K562 (cell line): ENCODE results near the gene PUS10. TPM values are rescaled to one million over a fixed set of nuclear protein-coding genes. Genes with fewer than 3 reads are reported as not detected.

ENCODE experiments used
- ATF1 ChIP-seq, 2 experiments: fragments of 450-650 bp in 1 of 2; IDR thresholded peaks; 2 replicates each; pipeline ENCODE4 v1.6.1; 2016; ENCODE audit warnings: missing compliant biosample characterization in 1 of 2, missing genetic modification characterization in 1 of 2
- CBFB ChIP-seq: sonication (generic); formaldehyde crosslinking; IDR thresholded peaks from 2 replicates; pipeline ENCODE4 v1.4.0; 2020; ENCODE audit warnings: mild to moderate bottlenecking, missing genetic modification reagents
- CREM ChIP-seq: IDR thresholded peaks from 2 replicates; pipeline ENCODE4 v1.6.1; 2014; ENCODE audit warnings: antibody characterized with exemption, low read depth
- FOSL1 ChIP-seq: fragments of 200-800 bp; sonication (Bioruptor generic); conservative IDR thresholded peaks from 2 replicates; pipeline ENCODE4 v1.6.1; 2016; ENCODE audit warnings: missing genetic modification characterization, missing compliant biosample characterization
- GTF2F1 ChIP-seq: IDR thresholded peaks from 2 replicates; pipeline ENCODE4 v1.6.1; 2011; ENCODE audit warnings: low read depth, low read length, improper control_type of control experiment
- HMGN3 ChIP-seq: IDR thresholded peaks from 2 replicates; pipeline ENCODE4 v1.6.1; 2011; ENCODE audit warnings: borderline replicate concordance, low read depth, mild to moderate bottlenecking, mixed read lengths, low read length; ENCODE audit not compliant: insufficient read length; ENCODE audit errors: extremely low read depth
- NFATC3 ChIP-seq: fragments of 450-650 bp; IDR thresholded peaks from 2 replicates; pipeline ENCODE4 v1.6.1; 2017; ENCODE audit warnings: mild to moderate bottlenecking
- NR2C1 ChIP-seq, 2 experiments: fragments of 450-650 bp; IDR thresholded peaks; 2 replicates each; pipeline ENCODE4 v1.6.1; 2017; ENCODE audit warnings: mild to moderate bottlenecking in 2 of 2, antibody characterized with exemption in 1 of 2, inconsistent platforms in 1 of 2, missing compliant biosample characterization in 1 of 2, missing genetic modification characterization in 1 of 2
- NRF1 ChIP-seq, 2 experiments: fragments of 450-650 bp; IDR thresholded peaks in 1 of 2; conservative IDR thresholded peaks in 1 of 2; 2 replicates each; pipeline ENCODE4 v1.6.1; 2014; ENCODE audit warnings: mild to moderate bottlenecking in 2 of 2
- POLR2A ChIP-seq: fragments of 450-650 bp; conservative IDR thresholded peaks from 2 replicates; pipeline ENCODE4 v1.6.1; 2016
- SP2 ChIP-seq: IDR thresholded peaks from 2 replicates; pipeline ENCODE4 v1.6.1; 2011; ENCODE audit warnings: mild to moderate bottlenecking, low read depth, low read length, moderate library complexity; ENCODE audit not compliant: poor library complexity, severe bottlenecking; ENCODE audit errors: extremely low read depth
- TBP ChIP-seq: optimal IDR thresholded peaks from 2 replicates; pipeline ENCODE3; 2011; ENCODE audit warnings: low read depth, low read length, improper control_type of control experiment
- YY1 ChIP-seq, 3 experiments: IDR thresholded peaks; 2 replicates each; pipeline ENCODE4 v1.6.1; 2011; ENCODE audit warnings: low read length in 2 of 3, mild to moderate bottlenecking in 2 of 3, moderate library complexity in 2 of 3, borderline replicate concordance in 1 of 3, control low read depth in 1 of 3, low read depth in 1 of 3; ENCODE audit not compliant: insufficient read depth in 3 of 3, insufficient replicate concordance in 2 of 3, control insufficient read depth in 1 of 3, insufficient read length in 1 of 3; ENCODE audit errors: extremely low read depth in 1 of 3
- ZNF589 ChIP-seq: fragments of 200-800 bp; sonication (Bioruptor generic); IDR thresholded peaks from 2 replicates; pipeline ENCODE4 v1.6.1; 2016; ENCODE audit warnings: low read depth, missing genetic modification characterization, missing compliant biosample characterization
- polyA plus RNA-seq, 8 experiments: library from polyadenylated mRNA; depleted of rRNA in 4 of 8; stranded (reverse) in 5 of 8; unstranded in 3 of 8; fragments of >200 nt; fragmentation: Nextera tagmentation in 2 of 8; fragmentation: Illumina TruSeq in 1 of 8; extraction: Ambion mirVana in 2 of 8; extraction: Trizol in 1 of 8; gene quantifications; 2 replicates each; pipeline versions ENCODE4 v1.2.1 to v1.2.3, GENCODE V29; 2011 to 2014; ENCODE audit warnings: inconsistent platforms in 1 of 8, missing spikeins in 1 of 8
- total RNA-seq, 7 experiments: library from RNA; depleted of rRNA in 6 of 7; stranded (reverse); fragments of >200 nt in 6 of 7; fragmentation: Illumina TruSeq in 2 of 7; extraction: Trizol in 2 of 7; gene quantifications; 2 replicates each; pipeline versions ENCODE4 v1.2.1 to v1.2.3, GENCODE V29; 2011 to 2021; ENCODE audit warnings: low replicate concordance in 1 of 7
- TF ChIP-seq, protein P1 (sequence below), 3 experiments: fragments of 200-800 bp in 1 of 3; fragments of 250-450 bp in 1 of 3; fragments of 450-650 bp in 1 of 3; sonication (Bioruptor Pico) in 1 of 3; sonication (Bioruptor generic) in 1 of 3; formaldehyde crosslinking in 1 of 3; IDR thresholded peaks; 2 replicates each; pipeline versions ENCODE4 v1.6.1 to v1.8.0; 2016 to 2022; ENCODE audit warnings: mild to moderate bottlenecking in 2 of 3, missing genetic modification characterization in 2 of 3, missing compliant biosample characterization in 1 of 3, moderate library complexity in 1 of 3
- TF ChIP-seq, protein P2 (sequence below): fragments of 250-450 bp; sonication (Bioruptor Pico); IDR thresholded peaks from 2 replicates; pipeline ENCODE4 v1.4.0; 2020; ENCODE audit warnings: mild to moderate bottlenecking, moderate library complexity, borderline replicate concordance
- TF ChIP-seq, protein P3 (sequence below): conservative IDR thresholded peaks from 2 replicates; pipeline ENCODE4 v1.6.1; 2011; ENCODE audit warnings: low read depth, mild to moderate bottlenecking, low read length; ENCODE audit not compliant: control insufficient read depth

The PUS10 gene
- total and polyA plus RNA-seq, 9 of the 15 experiments (the other 6 are each of a cell fraction or from before 2014, with no cell fraction given) = 5.0 to 10.7 (median 7.6) TPM

DNA sequence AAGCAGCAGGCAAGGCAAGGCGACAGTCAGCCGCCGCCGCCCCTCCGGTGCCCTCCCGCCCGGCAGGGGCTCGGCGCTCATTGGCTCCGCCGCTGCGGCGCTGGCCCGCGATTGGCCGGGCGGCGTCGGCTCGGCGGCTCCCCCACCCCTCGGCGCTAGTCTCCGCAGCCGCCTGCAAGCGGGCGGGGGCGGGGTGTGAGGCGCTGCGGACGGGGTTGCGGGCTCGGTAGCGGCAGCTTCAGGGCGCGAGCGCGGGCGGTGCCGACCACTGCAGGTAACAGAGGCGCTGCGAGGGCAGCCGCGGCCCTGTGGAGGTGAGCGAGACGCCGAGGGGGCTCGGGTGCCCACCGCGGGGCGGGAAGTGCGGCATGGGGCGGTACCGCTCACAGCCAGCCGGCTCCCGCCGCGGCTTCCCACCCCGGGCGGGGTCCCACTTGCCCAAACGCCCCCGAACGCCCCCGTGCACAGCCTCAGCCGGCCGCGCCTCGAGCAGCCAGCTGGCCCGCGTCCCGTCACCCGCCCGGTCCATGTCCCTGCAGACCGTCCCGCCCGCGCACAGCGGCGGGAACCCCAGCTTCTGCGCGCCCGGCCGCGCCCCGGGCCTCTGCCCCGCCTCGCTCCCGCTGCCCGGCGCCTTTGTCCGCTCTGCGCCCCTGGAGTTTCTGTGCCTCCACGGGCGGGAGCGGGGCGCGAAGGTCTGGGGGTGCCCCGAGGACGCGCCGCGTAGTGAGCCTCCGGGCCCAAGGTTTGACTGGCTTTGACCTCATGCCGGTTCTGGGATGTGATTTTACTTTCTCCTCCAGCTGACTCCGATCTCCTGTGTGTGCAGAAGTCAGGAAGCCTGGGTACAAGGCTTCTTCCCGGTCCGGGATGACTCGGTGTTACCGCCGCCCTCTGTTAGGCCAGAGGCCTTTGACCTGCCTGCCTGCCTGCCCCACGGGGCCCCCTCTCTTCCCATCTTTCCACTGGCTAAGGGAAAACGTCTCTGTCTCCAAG lies 48.0 kb upstream of the PUS10 start, which contains the start of gene SANBR (continued):
- TF ChIP-seq, protein P1, sequence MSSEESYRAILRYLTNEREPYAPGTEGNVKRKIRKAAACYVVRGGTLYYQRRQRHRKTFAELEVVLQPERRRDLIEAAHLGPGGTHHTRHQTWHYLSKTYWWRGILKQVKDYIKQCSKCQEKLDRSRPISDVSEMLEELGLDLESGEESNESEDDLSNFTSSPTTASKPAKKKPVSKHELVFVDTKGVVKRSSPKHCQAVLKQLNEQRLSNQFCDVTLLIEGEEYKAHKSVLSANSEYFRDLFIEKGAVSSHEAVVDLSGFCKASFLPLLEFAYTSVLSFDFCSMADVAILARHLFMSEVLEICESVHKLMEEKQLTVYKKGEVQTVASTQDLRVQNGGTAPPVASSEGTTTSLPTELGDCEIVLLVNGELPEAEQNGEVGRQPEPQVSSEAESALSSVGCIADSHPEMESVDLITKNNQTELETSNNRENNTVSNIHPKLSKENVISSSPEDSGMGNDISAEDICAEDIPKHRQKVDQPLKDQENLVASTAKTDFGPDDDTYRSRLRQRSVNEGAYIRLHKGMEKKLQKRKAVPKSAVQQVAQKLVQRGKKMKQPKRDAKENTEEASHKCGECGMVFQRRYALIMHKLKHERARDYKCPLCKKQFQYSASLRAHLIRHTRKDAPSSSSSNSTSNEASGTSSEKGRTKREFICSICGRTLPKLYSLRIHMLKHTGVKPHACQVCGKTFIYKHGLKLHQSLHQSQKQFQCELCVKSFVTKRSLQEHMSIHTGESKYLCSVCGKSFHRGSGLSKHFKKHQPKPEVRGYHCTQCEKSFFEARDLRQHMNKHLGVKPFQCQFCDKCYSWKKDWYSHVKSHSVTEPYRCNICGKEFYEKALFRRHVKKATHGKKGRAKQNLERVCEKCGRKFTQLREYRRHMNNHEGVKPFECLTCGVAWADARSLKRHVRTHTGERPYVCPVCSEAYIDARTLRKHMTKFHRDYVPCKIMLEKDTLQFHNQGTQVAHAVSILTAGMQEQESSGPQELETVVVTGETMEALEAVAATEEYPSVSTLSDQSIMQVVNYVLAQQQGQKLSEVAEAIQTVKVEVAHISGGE (CRISPR knock-in tag; IDR thresholded peaks at IDR 0.05) = no peak
- TF ChIP-seq SP2 (peak; percentile 51), CREM (no peak; the same call in 1 of the 2 replicates), POLR2A (0 out of 2 replicates have a peak, but pooled peaks have one; percentile 40), TBP (peak; percentile 49), ATF1 (CRISPR knock-in tag; IDR thresholded peaks at IDR 0.05) (no peak), ATF1 (tag; IDR thresholded peaks at IDR 0.05) (peak; percentile 49; the same call in 1 of the 2 replicates), NFATC3 (no peak), NRF1 (conservative IDR thresholded peaks at IDR 0.05 in 1 of 2, IDR thresholded peaks at IDR 0.05 in 1 of 2) (peak; percentile 8 to 53; a peak in 3 of 4 replicates), NR2C1 (IDR thresholded peaks at IDR 0.05) (peak; percentile 51; the same call in 1 of the 2 replicates), NR2C1 (tag; IDR thresholded peaks at IDR 0.05) (peak; percentile 60; the same call in 1 of the 2 replicates), GTF2F1 (no peak), CBFB (no peak), HMGN3 (peak; percentile 63), YY1 (IDR thresholded peaks at IDR 0.05; ENCODE audit: borderline replicate concordance in 1 of 3, control insufficient read depth in 1 of 3, extremely low read depth in 1 of 3, insufficient read depth in 3 of 3, insufficient read length in 1 of 3, insufficient replicate concordance in 2 of 3, low read depth in 1 of 3, low read length in 2 of 3) (peak in 1 of 3 experiments; percentile 10), ZNF589 (CRISPR knock-in tag) (no peak), FOSL1 (no peak)
- TF ChIP-seq, protein P2, sequence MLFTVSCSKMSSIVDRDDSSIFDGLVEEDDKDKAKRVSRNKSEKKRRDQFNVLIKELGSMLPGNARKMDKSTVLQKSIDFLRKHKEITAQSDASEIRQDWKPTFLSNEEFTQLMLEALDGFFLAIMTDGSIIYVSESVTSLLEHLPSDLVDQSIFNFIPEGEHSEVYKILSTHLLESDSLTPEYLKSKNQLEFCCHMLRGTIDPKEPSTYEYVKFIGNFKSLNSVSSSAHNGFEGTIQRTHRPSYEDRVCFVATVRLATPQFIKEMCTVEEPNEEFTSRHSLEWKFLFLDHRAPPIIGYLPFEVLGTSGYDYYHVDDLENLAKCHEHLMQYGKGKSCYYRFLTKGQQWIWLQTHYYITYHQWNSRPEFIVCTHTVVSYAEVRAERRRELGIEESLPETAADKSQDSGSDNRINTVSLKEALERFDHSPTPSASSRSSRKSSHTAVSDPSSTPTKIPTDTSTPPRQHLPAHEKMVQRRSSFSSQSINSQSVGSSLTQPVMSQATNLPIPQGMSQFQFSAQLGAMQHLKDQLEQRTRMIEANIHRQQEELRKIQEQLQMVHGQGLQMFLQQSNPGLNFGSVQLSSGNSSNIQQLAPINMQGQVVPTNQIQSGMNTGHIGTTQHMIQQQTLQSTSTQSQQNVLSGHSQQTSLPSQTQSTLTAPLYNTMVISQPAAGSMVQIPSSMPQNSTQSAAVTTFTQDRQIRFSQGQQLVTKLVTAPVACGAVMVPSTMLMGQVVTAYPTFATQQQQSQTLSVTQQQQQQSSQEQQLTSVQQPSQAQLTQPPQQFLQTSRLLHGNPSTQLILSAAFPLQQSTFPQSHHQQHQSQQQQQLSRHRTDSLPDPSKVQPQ (CRISPR knock-in tag) = no peak
- TF ChIP-seq, protein P3, sequence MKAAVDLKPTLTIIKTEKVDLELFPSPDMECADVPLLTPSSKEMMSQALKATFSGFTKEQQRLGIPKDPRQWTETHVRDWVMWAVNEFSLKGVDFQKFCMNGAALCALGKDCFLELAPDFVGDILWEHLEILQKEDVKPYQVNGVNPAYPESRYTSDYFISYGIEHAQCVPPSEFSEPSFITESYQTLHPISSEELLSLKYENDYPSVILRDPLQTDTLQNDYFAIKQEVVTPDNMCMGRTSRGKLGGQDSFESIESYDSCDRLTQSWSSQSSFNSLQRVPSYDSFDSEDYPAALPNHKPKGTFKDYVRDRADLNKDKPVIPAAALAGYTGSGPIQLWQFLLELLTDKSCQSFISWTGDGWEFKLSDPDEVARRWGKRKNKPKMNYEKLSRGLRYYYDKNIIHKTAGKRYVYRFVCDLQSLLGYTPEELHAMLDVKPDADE = 0 out of 2 replicates have a peak, but pooled peaks have one; percentile 2
